ENCODE results near the gene FAM20A. TPM values are rescaled to one million over a fixed set of nuclear protein-coding genes. Genes with fewer than 3 reads are reported as not detected.

The FAM20A gene
- total RNA-seq, 1 experiment from 2014 or later = 0.11 TPM

DNA sequence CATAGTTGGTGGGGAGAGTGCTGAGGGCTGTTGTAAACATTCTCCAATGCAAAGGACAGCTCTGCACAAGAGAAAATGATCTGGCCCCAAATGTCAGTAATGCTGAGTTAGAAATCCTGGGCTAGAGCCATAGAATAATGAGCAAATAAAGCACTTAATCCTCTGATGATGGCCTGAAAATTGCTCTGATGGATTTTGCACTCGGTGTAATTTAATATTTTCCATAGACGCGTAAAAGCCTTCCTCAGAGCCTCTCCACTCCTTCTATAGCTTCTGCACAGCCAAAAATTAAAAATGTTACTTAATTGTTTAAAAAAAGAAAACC lies 23.7 kb downstream of the FAM20A start:
- Histone ChIP-seq H2AFZ (ENCODE audit: low read length) (no peak overlapping the region), H3K9me3 (ENCODE audit: low read length) (no peaks in the 10 kb centered on the region), H3K79me2 (ENCODE audit: low read length) (no peaks in the 10 kb centered on the region), H3K4me1 (ENCODE audit: insufficient read depth, low read length) (no peaks in the 10 kb centered on the region), H3K9ac (ENCODE audit: low read length) (no peak overlapping the region), H3F3A (ENCODE audit: low read length, unreplicated experiment) (no peaks in the 10 kb centered on the region), H3K9me2 (replicated peaks; ENCODE audit: low read length) (no peaks in the 10 kb centered on the region; the same call in 1 of the 2 replicates), H3K4me2 (ENCODE audit: low read length) (no peak overlapping the region), H3K36me3 (ENCODE audit: low read depth, low read length) (no peaks in the 10 kb centered on the region), H3K4me3 (ENCODE audit: low read length) (no peak overlapping the region), H4K20me1 (ENCODE audit: low read length) (no peaks in the 10 kb centered on the region), H3K27me3 (ENCODE audit: low read length) (no peaks in the 10 kb centered on the region), H3K27ac (ENCODE audit: low read length) (no peak overlapping the region)
- ChIA-PET CTCF (no interaction called here), POLR2A (ENCODE audit: unreplicated experiment) (no interaction called here)
- no peak for DNase-seq
- no peak for ATAC-seq
- BruUV-seq (replicated peaks) = no TSS peak
- intact Hi-C loops (cut with micrococcal nuclease) = no loop called here
- TF ChIP-seq, protein P1, sequence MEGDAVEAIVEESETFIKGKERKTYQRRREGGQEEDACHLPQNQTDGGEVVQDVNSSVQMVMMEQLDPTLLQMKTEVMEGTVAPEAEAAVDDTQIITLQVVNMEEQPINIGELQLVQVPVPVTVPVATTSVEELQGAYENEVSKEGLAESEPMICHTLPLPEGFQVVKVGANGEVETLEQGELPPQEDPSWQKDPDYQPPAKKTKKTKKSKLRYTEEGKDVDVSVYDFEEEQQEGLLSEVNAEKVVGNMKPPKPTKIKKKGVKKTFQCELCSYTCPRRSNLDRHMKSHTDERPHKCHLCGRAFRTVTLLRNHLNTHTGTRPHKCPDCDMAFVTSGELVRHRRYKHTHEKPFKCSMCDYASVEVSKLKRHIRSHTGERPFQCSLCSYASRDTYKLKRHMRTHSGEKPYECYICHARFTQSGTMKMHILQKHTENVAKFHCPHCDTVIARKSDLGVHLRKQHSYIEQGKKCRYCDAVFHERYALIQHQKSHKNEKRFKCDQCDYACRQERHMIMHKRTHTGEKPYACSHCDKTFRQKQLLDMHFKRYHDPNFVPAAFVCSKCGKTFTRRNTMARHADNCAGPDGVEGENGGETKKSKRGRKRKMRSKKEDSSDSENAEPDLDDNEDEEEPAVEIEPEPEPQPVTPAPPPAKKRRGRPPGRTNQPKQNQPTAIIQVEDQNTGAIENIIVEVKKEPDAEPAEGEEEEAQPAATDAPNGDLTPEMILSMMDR (conservative IDR thresholded peaks at IDR 0.05; ENCODE audit: low read depth, low read length) = no peak
- no peak for TF ChIP-seq EZH2phosphoT487 (IDR thresholded peaks at IDR 0.05; ENCODE audit: borderline replicate concordance, low read length)
- no peak for TF ChIP-seq EZH2 (IDR thresholded peaks at IDR 0.05; ENCODE audit: low read length, unreplicated experiment)

DNA sequence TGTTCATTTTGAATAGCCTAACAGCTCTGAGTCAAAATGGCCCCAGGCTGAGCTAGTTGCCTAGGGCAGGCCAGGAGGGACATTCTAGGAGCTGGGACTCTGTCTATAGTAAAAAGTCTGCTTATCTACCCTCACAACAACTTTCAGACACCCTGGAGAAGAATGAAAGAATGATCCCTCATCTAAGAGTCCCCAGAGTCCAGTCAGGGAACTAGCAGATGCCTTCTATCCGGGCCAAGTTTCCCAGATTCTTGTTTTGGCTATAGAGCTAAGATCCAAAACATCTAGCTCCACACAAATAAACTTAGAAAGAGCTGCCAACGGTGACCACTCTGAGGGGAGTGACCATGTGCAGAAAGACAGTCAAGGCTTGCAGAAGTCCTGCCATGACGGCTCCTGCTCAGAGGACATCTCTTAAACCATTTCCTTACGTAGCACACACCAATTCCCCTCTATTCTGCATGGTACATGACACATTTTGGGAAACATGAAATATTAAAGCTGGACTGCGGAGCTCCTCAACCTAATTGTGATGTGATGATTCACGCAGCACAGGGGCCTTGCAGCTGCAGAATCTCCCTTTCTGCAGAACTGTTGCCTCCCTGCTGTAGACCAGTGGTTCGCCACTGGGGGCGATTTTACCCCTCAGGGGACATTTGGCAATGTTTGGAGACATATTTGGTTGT lies 24.2 kb downstream of the FAM20A start:
- H3K27me3 ChIP-seq (ENCODE audit: low read length) = no peaks in the 10 kb centered on the region
- intact Hi-C loops (cut with micrococcal nuclease) = no loop called here
- ATAC-seq (no peak), DNase-seq (no peak)
- ChIA-PET CTCF (interaction anchor here (0.6 kb wide), 1 partner anchor 52 kb away, joined by 3 read pairs; no protein-coding TSS in a partner anchor), POLR2A (ENCODE audit: unreplicated experiment) (no interaction called here)
- no peaks in the 10 kb centered on the region for H3F3A ChIP-seq (ENCODE audit: low read length, unreplicated experiment)
- TF ChIP-seq EZH2phosphoT487 (IDR thresholded peaks at IDR 0.05; ENCODE audit: borderline replicate concordance, low read length) = no peak
- TF ChIP-seq EZH2 (IDR thresholded peaks at IDR 0.05; ENCODE audit: low read length, unreplicated experiment) = no peak
- TF ChIP-seq, protein P1 (conservative IDR thresholded peaks at IDR 0.05; ENCODE audit: low read depth, low read length) = no peak
- no peak overlapping the region for H3K4me3 ChIP-seq (ENCODE audit: low read length)
- H3K9me2 ChIP-seq (replicated peaks; ENCODE audit: low read length) = no peaks in the 10 kb centered on the region; the same call in 1 of the 2 replicates
- H3K79me2 ChIP-seq (ENCODE audit: low read length) = no peaks in the 10 kb centered on the region
- H3K27ac ChIP-seq (ENCODE audit: low read length) = no peak overlapping the region
- no peaks in the 10 kb centered on the region for H3K4me1 ChIP-seq (ENCODE audit: insufficient read depth, low read length)
- H4K20me1 ChIP-seq (ENCODE audit: low read length) = no peaks in the 10 kb centered on the region
- H3K9me3 ChIP-seq (ENCODE audit: low read length) = no peaks in the 10 kb centered on the region
- H3K9ac ChIP-seq (ENCODE audit: low read length) = no peak overlapping the region
- H3K4me2 ChIP-seq (ENCODE audit: low read length) = no peak overlapping the region
- H3K36me3 ChIP-seq (ENCODE audit: low read depth, low read length) = no peaks in the 10 kb centered on the region
- no peak overlapping the region for H2AFZ ChIP-seq (ENCODE audit: low read length)
- BruUV-seq (replicated peaks) = no TSS peak

DNA sequence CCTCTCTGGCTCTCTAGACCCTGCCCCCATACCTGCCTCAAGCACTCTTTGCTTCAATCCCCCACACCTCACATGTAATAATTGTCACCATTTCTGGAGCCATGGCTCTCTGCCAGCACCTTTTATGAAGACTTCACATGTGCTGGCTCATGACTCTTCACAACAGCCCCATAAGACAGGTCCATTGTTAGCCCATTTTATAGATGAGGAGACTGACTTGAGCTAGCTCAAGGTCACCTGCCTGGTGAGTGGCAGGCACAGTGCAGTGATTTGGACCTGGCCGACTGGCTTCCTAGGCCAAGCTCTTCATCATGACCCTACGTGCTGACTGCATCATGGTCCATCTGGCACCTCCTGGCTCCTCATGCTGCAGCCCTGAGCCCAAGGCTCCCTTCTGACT lies 25.0 kb downstream of the FAM20A start:
- H3K36me3 ChIP-seq (ENCODE audit: low read depth, low read length) = no peaks in the 10 kb centered on the region
- H3K4me1 ChIP-seq (ENCODE audit: insufficient read depth, low read length) = no peaks in the 10 kb centered on the region
- no peak overlapping the region for H3K9ac ChIP-seq (ENCODE audit: low read length)
- no peaks in the 10 kb centered on the region for H3K79me2 ChIP-seq (ENCODE audit: low read length)
- H3K4me3 ChIP-seq (ENCODE audit: low read length) = no peak overlapping the region
- ATAC-seq = no peak
- no peak overlapping the region for H3K4me2 ChIP-seq (ENCODE audit: low read length)
- DNase-seq = no peak
- TF ChIP-seq EZH2phosphoT487 (IDR thresholded peaks at IDR 0.05; ENCODE audit: borderline replicate concordance, low read length) (no peak), EZH2 (IDR thresholded peaks at IDR 0.05; ENCODE audit: low read length, unreplicated experiment) (no peak)
- TF ChIP-seq, protein P1 (conservative IDR thresholded peaks at IDR 0.05; ENCODE audit: low read depth, low read length) = no peak
- H3K27me3 ChIP-seq (ENCODE audit: low read length) = no peaks in the 10 kb centered on the region
- H3K27ac ChIP-seq (ENCODE audit: low read length) = no peak overlapping the region
- H2AFZ ChIP-seq (ENCODE audit: low read length) = no peak overlapping the region
- ChIA-PET POLR2A (ENCODE audit: unreplicated experiment) (no interaction called here), CTCF (no interaction called here)
- no peaks in the 10 kb centered on the region for H3K9me3 ChIP-seq (ENCODE audit: low read length)
- no peaks in the 10 kb centered on the region for H3F3A ChIP-seq (ENCODE audit: low read length, unreplicated experiment)
- intact Hi-C loops (cut with micrococcal nuclease) = no loop called here
- no peaks in the 10 kb centered on the region for H4K20me1 ChIP-seq (ENCODE audit: low read length)
- no peaks in the 10 kb centered on the region; the same call in 1 of the 2 replicates for H3K9me2 ChIP-seq (replicated peaks; ENCODE audit: low read length)
- no TSS peak for BruUV-seq (replicated peaks)
